H1 (cell line): ENCODE data around the gene SCO2. TPM values are rescaled to one million over a fixed set of nuclear protein-coding genes. Genes with fewer than 3 reads are reported as not detected.

ENCODE experiments used
- CTCF ChIA-PET: fragments of 300-600 bp; sonication (Branson Sonifier 250); formaldehyde crosslinking; loops from one replicate; lab custom pipeline; 2021; ENCODE audit not compliant: partially characterized antibody; lab: Charles Lee
- POLR2A ChIA-PET: fragments of 300-600 bp; sonication (Branson Sonifier 250); formaldehyde crosslinking; loops from one replicate; lab custom pipeline; 2021; ENCODE audit warnings: inconsistent platforms; ENCODE audit not compliant: partially characterized antibody; lab: Charles Lee
- DNase-seq, 2 experiments: peaks; one replicate each; pipeline versions ENCODE4 v3.0.0 to v3.0.0-alpha.2; 2010 to 2022; ENCODE audit warnings: low spot score in 2 of 2, low read depth in 1 of 2, mixed read lengths in 1 of 2
- FAIRE-seq: peaks from 2 replicates; lab custom pipeline; 2011; peaks lifted over from hg19 to GRCh38; lab: Jason Lieb, UNC
- H2AFZ ChIP-seq: 2 replicates; pipeline ENCODE4 v1.8.1; 2012; ENCODE audit warnings: low read length, inconsistent platforms
- H2AK5ac ChIP-seq: 2 replicates; pipeline ENCODE4 v1.6.1; 2013; ENCODE audit warnings: low read depth, low read length
- H2BK120ac ChIP-seq: replicated peaks from 2 replicates; pipeline ENCODE3; 2013; ENCODE audit warnings: low read depth, low read length, inconsistent platforms
- H2BK12ac ChIP-seq: 2 replicates; pipeline ENCODE4 v1.6.1; 2013; ENCODE audit warnings: low read depth, low read length
- H2BK15ac ChIP-seq: 2 replicates; pipeline ENCODE4 v1.6.1; 2013; ENCODE audit warnings: low read length
- H2BK20ac ChIP-seq: 2 replicates; pipeline ENCODE4 v1.6.1; 2013; ENCODE audit warnings: low read length
- H2BK5ac ChIP-seq: 2 replicates; pipeline ENCODE4 v1.6.1; 2013; ENCODE audit warnings: low read depth, low read length
- H3K14ac ChIP-seq: 2 replicates; pipeline ENCODE4 v1.6.1; 2013; ENCODE audit warnings: inconsistent platforms; ENCODE audit not compliant: insufficient read length
- H3K18ac ChIP-seq: 2 replicates; pipeline ENCODE4 v1.6.1; 2013; ENCODE audit warnings: low read length; ENCODE audit errors: extremely low read depth
- H3K23ac ChIP-seq: 2 replicates; pipeline ENCODE4 v1.6.1; 2013; ENCODE audit warnings: inconsistent platforms; ENCODE audit not compliant: insufficient read length
- H3K23me2 ChIP-seq: 2 replicates; pipeline ENCODE4 v1.6.1; 2013; ENCODE audit warnings: low read depth, low read length
- H3K27ac ChIP-seq: 2 replicates; pipeline ENCODE4 v1.6.1; 2011; ENCODE audit warnings: low read depth, low read length, inconsistent platforms
- H3K27me3 ChIP-seq, 4 experiments: replicated peaks in 1 of 4; 1 replicate in 1 of 4; 2 replicates in 3 of 4; pipeline versions ENCODE4 v1.6.1 to v1.8.1; 2011 to 2013; ENCODE audit warnings: low read length in 3 of 4, mild to moderate bottlenecking in 3 of 4, inconsistent platforms in 2 of 4, mixed read lengths in 2 of 4, moderate library complexity in 1 of 4; ENCODE audit not compliant: control insufficient read depth in 3 of 4, insufficient read depth in 3 of 4; ENCODE audit errors: extremely low read depth in 1 of 4
- H3K36me3 ChIP-seq, 4 experiments: 2 replicates each; pipeline versions ENCODE4 v1.6.1 to v1.8.1; 2011 to 2013; ENCODE audit warnings: mild to moderate bottlenecking in 4 of 4, low read length in 3 of 4, moderate library complexity in 2 of 4, control low read depth in 1 of 4, inconsistent platforms in 1 of 4; ENCODE audit not compliant: insufficient read depth in 4 of 4, control insufficient read depth in 2 of 4
- H3K4ac ChIP-seq: replicated peaks from 2 replicates; pipeline ENCODE3; 2013; ENCODE audit warnings: low read length, low read depth, mixed read lengths, inconsistent platforms; ENCODE audit not compliant: insufficient read length
- H3K4me1 ChIP-seq, 4 experiments: replicated peaks in 1 of 4; 1 replicate in 1 of 4; 2 replicates in 3 of 4; pipeline versions ENCODE4 v1.6.1 to v1.8.1; 2011 to 2013; ENCODE audit warnings: low read length in 3 of 4, inconsistent platforms in 2 of 4, mixed read lengths in 1 of 4; ENCODE audit not compliant: insufficient read depth in 4 of 4, control insufficient read depth in 3 of 4
- H3K4me2 ChIP-seq, 2 experiments: 2 replicates each; pipeline versions ENCODE4 v1.6.1 to v1.8.1; 2011 to 2013; ENCODE audit warnings: low read depth in 2 of 2, low read length in 2 of 2, control low read depth in 1 of 2, inconsistent platforms in 1 of 2, mild to moderate bottlenecking in 1 of 2; ENCODE audit not compliant: insufficient read depth in 1 of 2
- H3K4me3 ChIP-seq, 4 experiments: fragments of 200-600, 300-600 bp in 1 of 4; sonication (generic), shearing (Covaris generic), sonication (Bioruptor Twin) in 1 of 4; 2 replicates each; pipeline versions ENCODE4 v1.5.1 to v1.8.1; 2011 to 2016; ENCODE audit warnings: low read length in 4 of 4, low read depth in 3 of 4, control low read depth in 2 of 4, inconsistent platforms in 2 of 4, mild to moderate bottlenecking in 2 of 4, mixed read lengths in 1 of 4, moderate library complexity in 1 of 4; ENCODE audit not compliant: insufficient read depth in 2 of 4; ENCODE audit errors: extremely low read depth in 1 of 4
- H3K56ac ChIP-seq: replicated peaks from 2 replicates; pipeline ENCODE3; 2013; ENCODE audit warnings: low read depth, mild to moderate bottlenecking, mixed read lengths, low read length, inconsistent platforms; ENCODE audit not compliant: insufficient read length
- H3K79me1 ChIP-seq: 2 replicates; pipeline ENCODE4 v1.6.1; 2013; ENCODE audit warnings: low read depth, low read length, control low read depth
- H3K79me2 ChIP-seq, 2 experiments: 2 replicates each; pipeline versions ENCODE4 v1.6.1 to v1.8.1; 2012 to 2013; ENCODE audit warnings: low read length in 2 of 2, mild to moderate bottlenecking in 2 of 2, inconsistent platforms in 1 of 2; ENCODE audit not compliant: insufficient read depth in 2 of 2, control insufficient read depth in 1 of 2
- H3K9ac ChIP-seq, 4 experiments: replicated peaks in 1 of 4; 1 replicate in 1 of 4; 2 replicates in 3 of 4; pipeline versions ENCODE4 v1.6.1 to v1.8.1; 2011 to 2013; ENCODE audit warnings: low read depth in 3 of 4, low read length in 3 of 4, control low read depth in 2 of 4, mild to moderate bottlenecking in 2 of 4, moderate library complexity in 2 of 4, inconsistent platforms in 1 of 4; ENCODE audit errors: extremely low read depth in 1 of 4
- H3K9me3 ChIP-seq, 2 experiments: 2 replicates each; pipeline versions ENCODE4 v1.6.1 to v1.8.1; 2012 to 2013; ENCODE audit warnings: mild to moderate bottlenecking in 2 of 2, moderate library complexity in 2 of 2, control low read depth in 1 of 2, inconsistent platforms in 1 of 2, low read depth in 1 of 2, low read length in 1 of 2, mixed read lengths in 1 of 2; ENCODE audit not compliant: insufficient read depth in 2 of 2
- H4K20me1 ChIP-seq, 2 experiments: replicated peaks in 1 of 2; 2 replicates each; pipeline versions ENCODE3 to v1.8.1; 2011 to 2013; ENCODE audit warnings: inconsistent platforms in 2 of 2, low read length in 2 of 2, mild to moderate bottlenecking in 1 of 2; ENCODE audit not compliant: insufficient read depth in 2 of 2, control insufficient read depth in 1 of 2
- H4K5ac ChIP-seq: 2 replicates; pipeline ENCODE4 v1.6.1; 2013; ENCODE audit warnings: low read length, low read depth, mixed read lengths, inconsistent platforms; ENCODE audit not compliant: insufficient read length
- H4K8ac ChIP-seq: 2 replicates; pipeline ENCODE4 v1.8.0; 2013; ENCODE audit warnings: mild to moderate bottlenecking, moderate library complexity, low read length, inconsistent platforms; ENCODE audit not compliant: insufficient read depth; ENCODE audit errors: extremely low read depth
- H4K91ac ChIP-seq: replicated peaks from 2 replicates; pipeline ENCODE3; 2013; ENCODE audit warnings: low read length, mixed read lengths, inconsistent platforms; ENCODE audit not compliant: insufficient read length
- ASH2L ChIP-seq: fragments of 200-600, 300-600 bp; sonication (generic); IDR thresholded peaks from one replicate; pipeline ENCODE4 v1.7.1; 2017; ENCODE audit warnings: low read length
- JUN ChIP-seq: IDR thresholded peaks from 2 replicates; pipeline ENCODE4 v1.6.1; 2011; ENCODE audit warnings: low read depth, mild to moderate bottlenecking, improper control_type of control experiment, low read length
- NANOG ChIP-seq: IDR thresholded peaks from 2 replicates; pipeline ENCODE4 v1.6.1; 2011; ENCODE audit warnings: low read length, low read depth, mild to moderate bottlenecking, inconsistent platforms; ENCODE audit not compliant: insufficient read depth, poor library complexity, severe bottlenecking
- SP4 ChIP-seq: IDR thresholded peaks from 2 replicates; pipeline ENCODE4 v1.6.1; 2012; ENCODE audit warnings: low read length, inconsistent platforms
- WGBS, 2 experiments: shearing (Covaris generic) in 1 of 2; methylation state at CpG; one replicate each; pipeline versions ENCODE4 v1.1.6 to v1.1.7; 2013 to 2015; ENCODE audit warnings: low lambda C conversion rate in 2 of 2, mixed read lengths in 2 of 2, inconsistent platforms in 1 of 2, low coverage in 1 of 2, missing lambda C conversion rate in 1 of 2; ENCODE audit not compliant: insufficient replicate concordance in 2 of 2, insufficient coverage in 1 of 2, insufficient read length in 1 of 2; ENCODE audit errors: extremely low coverage in 1 of 2, missing lambda C conversion rate in 1 of 2; 5-methylcytosine and 5-hydroxymethylcytosine counted together
- polyA plus RNA-seq, 7 experiments: library from polyadenylated mRNA; depleted of rRNA in 3 of 7; stranded (reverse) in 5 of 7; unstranded in 2 of 7; fragments of >200 nt in 5 of 7; fragments of 200-250 nt in 2 of 7; gene quantifications; 1 replicate in 5 of 7; 2 replicates in 1 of 7; 4 replicates in 1 of 7; pipeline versions ENCODE4 v1.2.1 to v1.2.3, GENCODE V29; 2011 to 2013; ENCODE audit warnings: missing spikeins in 2 of 7, mixed read lengths in 2 of 7
- total RNA-seq: library from RNA; stranded (reverse); fragmentation: NEBNext Ultra II Directional; extraction: Animal tissue kit (Norgen Biotek cat#: 25700); gene quantifications from 2 replicates; pipeline ENCODE4 v1.2.1, GENCODE V29; 2021

The SCO2 gene
- total and polyA plus RNA-seq, 2 of the 8 experiments (the other 6 are each of a cell fraction or from before 2014, with no cell fraction given): 2.0 TPM; not detected in 1

- Histone ChIP-seq H2BK15ac (no peak overlapping the region), H3K36me3 (0 out of 8 replicates have a peak, but pooled peaks cover 0 to 2% (median 0%) of the 10 kb centered on the region in 4 experiments), H3K4ac (no peak overlapping the region), H3K4me2 (peak overlapping the region; percentile 44 to 74), H3K23me2 (peaks cover 4% of the 10 kb centered on the region; the same call in 1 of the 2 replicates), H3K79me1 (no peaks in the 10 kb centered on the region), H3K9me3 (no peaks in the 10 kb centered on the region), H3K79me2 (no peaks in the 10 kb centered on the region), H3K4me3 (peak overlapping the region; percentile 50 to 74 (median 58)), H2BK20ac (no peak overlapping the region), H3K23ac (no peak overlapping the region), H4K5ac (peak overlapping the region; percentile 53), H4K91ac (no peak overlapping the region), H2AFZ (no peak overlapping the region), H3K18ac (peak overlapping the region; percentile 60; the same call in 1 of the 2 replicates), H2BK120ac (no peak overlapping the region), H2AK5ac (no peak overlapping the region), H3K9ac (peak overlapping the region in 2 of 4 experiments; percentile 19 to 34; a peak in 2 of 7 replicates), H3K27me3 (peaks cover 1 to 22% (median 13%) of the 10 kb centered on the region in 4 experiments; a peak in 6 of 7 replicates), H4K8ac (peak overlapping the region; percentile 80), H4K20me1 (peaks cover 0 to 3% of the 10 kb centered on the region in 2 experiments), H2BK12ac (no peak overlapping the region), H3K27ac (no peak overlapping the region), H3K4me1 (peaks cover 0 to 5% (median 0%) of the 10 kb centered on the region in 4 experiments; a peak in 3 of 7 replicates), H3K56ac (no peak overlapping the region), H2BK5ac (no peak overlapping the region; the same call in 1 of the 2 replicates), H3K14ac (no peak overlapping the region)
- no peak for FAIRE-seq
- DNase-seq: peak in 1 of 2 experiments; percentile 67
- ChIA-PET POLR2A (interaction anchor here (0.7 to 2.1 kb wide), 8 partner anchors 8 to 43 kb away, joined by 3 to 16 read pairs (median 3); no protein-coding TSS in a partner anchor), CTCF (interaction anchor here (1.0 to 2.0 kb wide), 2 partner anchors 17 kb away, joined by 5 to 10 read pairs; no protein-coding TSS in a partner anchor)
- TF ChIP-seq SP4 (no peak), ASH2L (peak; percentile 25), JUN (no peak), NANOG (no peak)
- 9% methylated on average over 16 of the region's 45 CpGs; no CpG with 5 or more reads in 1 of the 2 experiments for WGBS, 2 experiments
Observed at GRCh38 chr22:50481045-50481439, 44.4 kb downstream of the SCO2 start.
